Dedifferentiated amniotic fluid mesenchymal stem cell (primary cell): ENCODE measurements around the gene TSHZ3.

ENCODE experiments used
- DNase-seq: peaks from one replicate; pipeline ENCODE4 v3.0.0-alpha.2; 2016; ENCODE audit errors: extremely low spot score

The TSHZ3 gene

GRCh38 chr19:31312677-31313244, 36.5 kb downstream of the TSHZ3 start:
- no peak for DNase-seq

GRCh38 chr19:31312009-31312676, 37.1 kb downstream of the TSHZ3 start:
- DNase-seq, result peak; percentile 81

- DNase-seq, result no peak
Measured at GRCh38 chr19:31310432-31311133, 38.7 kb downstream of the TSHZ3 start.

GRCh38 chr19:31308781-31309180, 40.5 kb downstream of the TSHZ3 start:
- DNase-seq, result no peak

GRCh38 chr19:31307071-31307669, 42.1 kb downstream of the TSHZ3 start:
- no peak for DNase-seq

- no peak for DNase-seq
Measured at GRCh38 chr19:31306006-31306753, 43.1 kb downstream of the TSHZ3 start.

GRCh38 chr19:31304831-31305312, 44.4 kb downstream of the TSHZ3 start:
- DNase-seq, result no peak

- DNase-seq, result no peak
Measured at GRCh38 chr19:31303262-31303815, 45.9 kb downstream of the TSHZ3 start.

GRCh38 chr19:31301306-31301980, 47.8 kb downstream of the TSHZ3 start:
- no peak for DNase-seq

GRCh38 chr19:31300422-31300821, 48.8 kb downstream of the TSHZ3 start:
- DNase-seq, result no peak

GRCh38 chr19:31299665-31300064, 49.6 kb downstream of the TSHZ3 start:
- DNase-seq, result no peak

GRCh38 chr19:31297991-31298390, 51.2 kb downstream of the TSHZ3 start:
- no peak for DNase-seq

- no peak for DNase-seq
Measured at GRCh38 chr19:31296741-31297390, 52.4 kb downstream of the TSHZ3 start.

GRCh38 chr19:31294189-31294588, 55.0 kb downstream of the TSHZ3 start:
- no peak for DNase-seq

GRCh38 chr19:31292639-31293185, 56.5 kb downstream of the TSHZ3 start:
- no peak for DNase-seq

GRCh38 chr19:31290931-31291590, 58.2 kb downstream of the TSHZ3 start:
- no peak for DNase-seq

- no peak for DNase-seq
Measured at GRCh38 chr19:31289976-31290375, 59.3 kb downstream of the TSHZ3 start.

GRCh38 chr19:31289381-31289880, 59.8 kb downstream of the TSHZ3 start:
- no peak for DNase-seq

GRCh38 chr19:31286491-31286890, 62.7 kb downstream of the TSHZ3 start:
- DNase-seq, result no peak
